ENCODE measurements around the gene ACP4. TPM values are rescaled to one million over a fixed set of nuclear protein-coding genes. Genes with fewer than 3 reads are reported as not detected.

The ACP4 gene
- total and polyA plus RNA-seq, 2 of the 13 experiments (the other 11 are each of a cell fraction or from before 2014, with no cell fraction given) = 0.08 TPM; not detected in 1

- TF ChIP-seq ZNF710 (CRISPR knock-in tag; IDR thresholded peaks at IDR 0.05; ENCODE audit: borderline replicate concordance) (no peak), PAF1 (CRISPR knock-in tag; IDR thresholded peaks at IDR 0.05) (no peak), THAP7 (CRISPR knock-in tag; IDR thresholded peaks at IDR 0.05) (no peak), ZNF879 (CRISPR knock-in tag; IDR thresholded peaks at IDR 0.05) (no peak), ZNF230 (CRISPR knock-in tag; IDR thresholded peaks at IDR 0.05) (no peak), PHF20 (CRISPR knock-in tag; IDR thresholded peaks at IDR 0.05) (no peak), CEBPB (IDR thresholded peaks at IDR 0.05; ENCODE audit: borderline replicate concordance, low read depth, low read length) (no peak), AHR (CRISPR knock-in tag; IDR thresholded peaks at IDR 0.05) (no peak)
- TF ChIP-seq, protein P1, sequence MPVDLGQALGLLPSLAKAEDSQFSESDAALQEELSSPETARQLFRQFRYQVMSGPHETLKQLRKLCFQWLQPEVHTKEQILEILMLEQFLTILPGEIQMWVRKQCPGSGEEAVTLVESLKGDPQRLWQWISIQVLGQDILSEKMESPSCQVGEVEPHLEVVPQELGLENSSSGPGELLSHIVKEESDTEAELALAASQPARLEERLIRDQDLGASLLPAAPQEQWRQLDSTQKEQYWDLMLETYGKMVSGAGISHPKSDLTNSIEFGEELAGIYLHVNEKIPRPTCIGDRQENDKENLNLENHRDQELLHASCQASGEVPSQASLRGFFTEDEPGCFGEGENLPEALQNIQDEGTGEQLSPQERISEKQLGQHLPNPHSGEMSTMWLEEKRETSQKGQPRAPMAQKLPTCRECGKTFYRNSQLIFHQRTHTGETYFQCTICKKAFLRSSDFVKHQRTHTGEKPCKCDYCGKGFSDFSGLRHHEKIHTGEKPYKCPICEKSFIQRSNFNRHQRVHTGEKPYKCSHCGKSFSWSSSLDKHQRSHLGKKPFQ (CRISPR knock-in tag; IDR thresholded peaks at IDR 0.05; ENCODE audit: insufficient replicate concordance) = no peak
These were observed 12.3 kb upstream of the ACP4 start (continued) for GRCh38 chr19:50777830-50778303.

All from HepG2 (cell line).